DMS153 (cell line): ENCODE data around the gene RBPJ.
A peak's percentile ranks its signal among the peaks of the same experiment; 100 is the strongest.

Experiments
- DNase-seq: peaks from one replicate; lab custom pipeline; 2025; lab: John Stamatoyannopoulos, UW

RBPJ gene

GRCh38 chr4:26320538-26321372, at the start of gene RBPJ:
Gene RBPJ, plus strand, starts transcription at chr4:26321014. Its CDS starts 15 bp downstream, at chr4:26321029.
- peak; percentile 80 for DNase-seq

DNA sequence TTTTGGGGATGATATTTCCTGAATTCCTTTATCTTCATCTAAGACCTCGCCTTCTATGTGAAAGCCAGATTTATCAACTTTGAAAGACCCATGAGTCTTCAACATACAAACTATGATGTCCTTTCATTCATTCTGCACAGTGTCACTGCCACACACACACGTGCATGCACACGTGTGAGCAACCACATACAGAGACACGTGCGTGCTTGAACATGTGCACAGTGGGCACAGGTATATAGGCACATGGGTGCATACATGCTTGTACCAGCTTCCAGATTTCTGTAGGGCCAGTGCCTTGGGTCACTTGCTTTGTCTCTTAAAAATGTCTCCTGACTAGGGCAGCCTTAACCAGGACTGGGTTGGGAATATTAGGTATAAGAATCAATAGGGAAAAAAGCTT, 49.1 kb upstream of the RBPJ start:
- DNase-seq = no peak

- no peak for DNase-seq
Measured at GRCh38 chr4:26272654-26273615, 47.9 kb upstream of the RBPJ start.

GRCh38 chr4:26273616-26273980, 47.2 kb upstream of the RBPJ start:
- DNase-seq = no peak

DNA sequence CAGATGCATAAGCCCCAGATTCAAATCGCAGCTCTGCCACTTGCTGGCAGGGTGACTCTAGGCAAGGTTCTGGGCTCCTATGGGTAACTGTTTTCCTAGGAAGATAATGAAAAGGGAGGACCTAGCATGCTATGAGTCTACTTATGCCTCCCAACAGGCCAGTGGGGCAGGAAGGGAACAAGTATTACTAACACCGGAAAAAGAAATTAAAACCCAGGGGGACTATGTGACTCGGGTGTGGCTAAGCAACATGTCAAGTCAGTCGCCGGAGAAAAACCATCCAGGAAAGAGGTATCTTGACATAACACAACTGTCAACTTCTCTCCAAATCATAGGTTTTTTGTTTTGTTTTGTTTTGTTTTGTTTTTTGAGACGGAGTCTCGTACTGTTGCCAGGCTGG, 45.5 kb upstream of the RBPJ start:
- DNase-seq = no peak

DNA sequence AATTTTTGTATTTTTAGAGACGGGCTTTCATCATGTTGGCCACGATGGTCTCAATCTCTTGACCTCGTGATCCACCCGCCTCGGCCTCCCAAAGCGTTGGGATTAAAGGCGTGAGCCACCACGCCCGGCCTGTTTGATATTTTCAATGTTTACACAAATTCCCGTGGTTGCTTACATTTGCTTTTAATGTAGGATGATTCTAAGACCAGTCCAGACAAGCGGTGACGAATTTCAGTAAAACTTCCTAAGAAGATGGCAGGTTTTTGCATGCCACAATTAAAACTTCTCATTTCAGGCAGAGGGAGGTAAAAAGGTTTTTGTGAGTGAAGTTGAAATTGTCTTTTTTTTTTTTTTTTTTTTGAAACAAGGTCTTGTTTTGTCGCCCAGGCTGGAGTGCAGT, 41.4 kb upstream of the RBPJ start:
- DNase-seq = no peak

DNA sequence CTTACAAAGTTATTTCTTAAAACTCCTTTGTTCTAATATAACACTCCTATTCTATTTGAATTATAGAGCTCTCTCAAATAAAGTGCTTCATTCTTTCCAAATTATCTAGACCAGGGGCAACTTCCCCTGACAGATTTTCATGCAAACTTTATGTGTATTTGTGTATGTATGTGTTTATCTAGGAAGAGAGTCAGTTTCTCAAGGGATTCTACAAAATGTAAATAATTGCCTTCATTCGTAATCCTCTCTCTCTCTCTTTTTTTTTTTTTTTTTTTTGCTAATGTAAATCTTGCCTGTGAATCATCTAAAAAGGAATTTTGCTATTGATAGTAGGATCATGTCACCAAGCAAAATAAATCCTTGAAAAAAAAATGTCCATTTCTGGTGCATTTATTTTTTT, 38.9 kb upstream of the RBPJ start:
- no peak for DNase-seq

DNA sequence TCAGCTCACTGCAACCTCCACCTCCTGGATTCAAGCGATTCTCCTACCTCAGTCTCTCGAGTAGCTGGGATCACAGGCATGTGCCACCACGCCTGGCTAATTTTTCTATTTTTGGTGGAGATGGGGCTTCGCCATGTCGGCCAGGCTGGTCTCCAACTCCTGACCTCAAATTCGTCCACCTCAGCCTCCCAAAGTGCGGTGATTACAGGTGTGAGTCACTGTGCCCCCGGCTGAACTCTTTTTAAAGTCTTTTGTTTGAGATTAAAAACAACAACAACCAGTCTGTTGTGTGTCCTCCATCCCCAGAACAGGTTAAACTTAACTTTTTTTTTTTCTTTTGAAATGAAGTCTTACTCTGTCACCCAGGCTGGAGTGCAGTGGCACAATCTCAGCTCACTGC, 36.3 kb upstream of the RBPJ start:
- DNase-seq = no peak

DNA sequence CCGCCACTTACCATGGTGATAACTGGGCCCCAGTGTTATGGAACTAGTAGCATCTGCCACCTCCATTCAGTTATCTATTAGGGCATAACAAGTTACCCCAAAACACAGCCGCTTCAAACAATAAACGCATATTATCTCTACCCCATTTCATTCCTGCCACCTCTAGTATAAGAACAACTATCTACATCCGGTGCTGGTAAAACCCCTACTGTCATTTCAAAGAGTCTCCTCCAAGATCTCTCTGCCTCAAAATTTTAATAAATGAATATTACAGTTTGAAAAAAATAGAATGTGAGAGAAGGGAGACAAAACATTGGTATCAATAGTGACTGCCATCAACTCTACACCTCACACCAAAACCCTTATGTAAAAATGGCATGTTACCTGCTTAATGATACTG, 35.5 kb upstream of the RBPJ start:
- no peak for DNase-seq

- DNase-seq = no peak
Measured at GRCh38 chr4:26287756-26288155, 33.1 kb upstream of the RBPJ start.

- DNase-seq = no peak
Measured at GRCh38 chr4:26288355-26288909, 32.4 kb upstream of the RBPJ start.

- no peak for DNase-seq
Measured at GRCh38 chr4:26289401-26289800, 31.4 kb upstream of the RBPJ start.

DNA sequence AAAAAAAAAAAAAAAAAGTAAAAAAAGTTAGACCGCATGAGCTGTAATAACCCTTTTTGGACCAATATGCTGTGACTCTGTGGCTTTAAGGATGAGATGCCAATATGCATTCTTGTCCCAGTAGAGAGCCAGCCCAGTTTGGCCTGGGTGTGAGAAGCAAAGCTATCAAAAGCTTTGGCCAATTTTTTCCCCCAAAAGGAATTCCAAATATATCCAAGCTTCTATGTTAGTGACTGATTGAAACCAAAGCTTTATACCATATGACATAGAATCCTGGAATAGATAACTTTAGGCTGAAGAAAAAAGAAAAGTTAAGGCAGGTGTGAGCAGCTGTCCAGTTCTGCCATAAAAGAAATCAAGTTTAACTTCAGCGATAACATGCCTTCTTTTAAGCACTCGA, 30.5 kb upstream of the RBPJ start:
- DNase-seq = no peak

GRCh38 chr4:26294904-26295303, 25.9 kb upstream of the RBPJ start:
- DNase-seq = no peak

DNA sequence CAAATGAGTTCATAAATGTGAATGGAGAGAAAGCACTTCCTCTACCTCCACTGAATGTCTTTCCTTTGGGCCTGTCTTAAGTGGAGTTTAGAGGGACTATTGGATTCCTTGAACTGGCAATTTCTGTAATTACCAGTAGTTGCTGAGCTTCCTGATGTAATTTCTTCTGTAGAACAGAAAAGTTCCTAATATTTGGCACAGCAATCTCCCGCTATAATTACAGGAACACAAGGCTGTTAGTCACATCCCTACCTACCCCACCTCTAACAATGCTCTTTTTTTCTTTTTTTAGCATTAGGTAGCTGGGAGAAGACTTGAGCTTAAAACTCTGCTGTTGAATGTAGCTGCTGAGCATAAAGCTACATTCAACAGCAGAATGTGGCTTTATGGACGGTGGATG, 24.8 kb upstream of the RBPJ start:
- no peak for DNase-seq

- DNase-seq = no peak
Measured at GRCh38 chr4:26296514-26296913, 24.3 kb upstream of the RBPJ start.

DNA sequence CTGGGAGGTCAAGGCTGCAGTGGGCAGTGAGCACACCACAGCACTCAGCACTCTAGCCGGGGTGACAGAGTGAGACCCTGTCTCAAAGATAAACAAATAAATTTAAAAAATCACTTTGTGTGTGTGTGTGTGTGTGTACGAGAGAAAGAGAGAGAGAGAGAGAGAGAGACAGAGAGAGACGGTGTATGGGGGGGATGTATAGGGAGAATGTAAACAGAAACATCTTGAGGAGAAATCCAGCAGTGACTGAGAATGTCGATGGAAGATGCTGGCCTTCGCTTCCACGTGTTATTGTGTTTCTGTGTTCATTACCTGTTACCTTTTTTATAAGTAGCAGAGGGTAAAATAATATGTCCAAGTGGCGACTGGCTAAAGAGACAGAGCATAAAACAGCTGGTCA, 23.6 kb upstream of the RBPJ start:
- DNase-seq = no peak

DNA sequence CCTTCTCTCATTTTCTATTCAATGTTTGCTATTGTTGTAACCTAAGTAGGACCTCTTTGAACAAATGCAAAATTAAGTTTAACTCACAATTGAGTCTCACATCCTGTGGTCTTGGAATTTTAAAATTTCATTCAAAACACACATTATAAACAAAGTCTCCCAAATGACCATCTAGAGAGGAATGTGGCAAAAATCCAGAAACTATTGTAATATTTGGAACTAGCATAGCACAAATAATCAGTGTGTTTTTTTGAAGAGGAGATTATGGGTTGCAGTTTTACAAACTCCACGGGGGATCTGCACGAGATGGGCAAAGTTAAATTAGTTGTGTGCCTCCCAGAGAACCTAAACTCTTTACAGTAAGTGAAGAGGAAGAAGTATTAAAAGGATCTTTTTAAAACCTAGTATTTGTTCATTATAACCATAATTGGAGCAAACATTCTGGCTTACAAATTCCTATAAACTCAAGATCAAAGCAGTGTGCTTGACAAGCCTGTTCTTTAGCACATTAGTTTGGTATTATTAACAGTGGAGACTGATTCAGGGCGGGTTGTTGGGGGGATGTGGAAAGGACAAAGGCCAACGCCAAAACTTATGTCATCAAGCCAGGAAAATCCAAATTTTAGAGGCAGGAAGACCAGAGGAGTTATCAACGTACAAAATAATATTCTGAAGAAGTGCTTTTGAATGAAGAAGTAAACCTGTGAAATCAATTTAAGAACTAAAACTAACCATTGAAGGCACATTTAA, 22.4 kb upstream of the RBPJ start:
- no peak for DNase-seq

DNA sequence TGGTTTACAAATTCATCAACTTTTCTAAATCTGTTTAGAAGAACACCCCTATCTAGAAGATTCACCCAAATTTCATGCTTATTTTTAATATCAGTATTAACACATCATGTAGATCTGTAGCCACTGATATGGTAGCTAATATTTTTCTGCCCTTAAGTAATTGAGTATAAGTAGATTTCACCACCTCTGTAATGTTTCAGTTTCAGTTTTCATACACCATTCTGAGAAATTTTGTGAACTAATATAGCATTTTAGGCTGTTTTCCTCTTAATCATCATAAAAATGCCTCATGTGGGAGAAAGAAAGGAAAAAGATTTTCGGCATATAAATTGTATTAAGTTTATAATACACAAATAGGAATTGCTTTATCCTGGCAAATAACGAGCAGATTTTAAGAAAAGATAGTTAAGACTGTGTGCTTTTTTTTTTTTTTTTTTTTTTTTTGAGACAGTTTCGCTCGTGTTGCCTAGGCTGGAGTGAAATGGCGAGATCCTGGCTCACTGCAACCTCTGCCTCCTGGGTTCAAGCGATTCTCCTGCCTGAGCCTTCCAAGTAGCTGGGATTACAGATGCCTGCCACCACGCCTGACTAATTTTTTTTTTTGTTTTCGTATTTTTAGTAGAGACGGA, 21.4 kb upstream of the RBPJ start:
- DNase-seq = no peak

DNA sequence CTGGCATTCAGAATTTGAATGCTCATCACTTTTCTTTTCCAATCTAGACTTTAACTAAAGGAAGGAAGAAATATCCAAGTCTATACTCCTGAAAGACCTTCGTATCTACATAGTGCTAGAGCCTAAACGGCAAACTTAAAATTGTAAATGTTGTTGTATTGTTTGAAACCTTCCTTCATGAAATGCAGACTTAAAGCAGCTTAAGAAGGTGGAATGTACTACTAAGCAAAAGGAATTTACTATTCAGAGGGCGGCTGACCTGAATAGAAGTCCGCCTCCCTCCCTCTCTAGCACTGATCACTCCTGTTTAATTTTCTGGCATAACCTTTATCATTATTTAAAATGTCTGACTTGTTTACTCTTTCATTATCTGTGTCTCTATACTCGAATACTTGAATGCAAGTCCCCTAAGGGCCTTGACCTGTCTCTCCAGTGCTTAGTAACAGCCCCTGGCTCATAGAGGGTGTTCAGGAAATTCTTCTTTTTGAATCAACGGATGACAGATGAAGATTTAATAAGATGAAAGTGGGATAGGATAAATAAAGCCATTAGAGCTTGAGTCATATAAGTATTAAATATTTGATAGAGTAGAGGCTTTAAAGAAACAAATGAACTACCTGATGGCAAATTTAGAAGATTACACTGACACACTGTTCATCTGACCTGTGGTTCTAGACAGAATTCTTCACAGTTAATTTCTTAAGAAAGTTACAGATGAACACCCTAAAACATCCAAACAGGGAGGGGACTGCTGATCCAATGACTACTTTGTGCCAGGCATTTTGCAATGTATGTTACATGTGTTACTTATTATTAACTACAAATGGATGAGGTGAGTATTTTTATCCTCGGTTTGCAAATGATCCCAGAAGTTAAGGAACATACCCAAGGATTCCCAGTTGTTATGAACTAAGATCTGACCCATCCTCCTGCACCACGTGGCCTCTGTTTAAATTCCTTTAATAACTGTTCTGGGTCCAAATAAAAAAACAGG, 20.2 kb upstream of the RBPJ start:
- no peak for DNase-seq
